HEK293 (cell line): ENCODE measurements around the gene ATP8B1.

Source experiments
- CTCF ChIP-seq: fragments of 450-650 bp; formaldehyde crosslinking; IDR thresholded peaks from 2 replicates; pipeline ENCODE4 v1.5.1; 2016; ENCODE audit warnings: missing biosample characterization, missing genetic modification characterization
- MYNN ChIP-seq: fragments of 450-650 bp; formaldehyde crosslinking; IDR thresholded peaks from 2 replicates; pipeline ENCODE4 v1.5.1; 2016; ENCODE audit warnings: missing biosample characterization, missing genetic modification characterization, borderline replicate concordance
- TSHZ1 ChIP-seq: fragments of 450-650 bp; formaldehyde crosslinking; IDR thresholded peaks from 2 replicates; pipeline ENCODE4 v1.5.1; 2016; ENCODE audit warnings: missing biosample characterization, missing genetic modification characterization, borderline replicate concordance
- ZNF169 ChIP-seq: fragments of 450-650 bp; formaldehyde crosslinking; IDR thresholded peaks from 2 replicates; pipeline ENCODE4 v1.5.1; 2016; ENCODE audit warnings: missing biosample characterization, missing genetic modification characterization
- ZNF223 ChIP-seq: fragments of 450-650 bp; formaldehyde crosslinking; IDR thresholded peaks from 2 replicates; pipeline ENCODE4 v1.5.1; 2016; ENCODE audit warnings: missing biosample characterization, missing genetic modification characterization
- ZNF23 ChIP-seq: fragments of 450-650 bp; formaldehyde crosslinking; IDR thresholded peaks from 2 replicates; pipeline ENCODE4 v1.5.1; 2016; ENCODE audit warnings: missing biosample characterization, missing genetic modification characterization, borderline replicate concordance
- ZNF274 ChIP-seq, 2 experiments: fragments of 200-500 bp in 1 of 2; fragments of 450-650 bp in 1 of 2; sonication (Bioruptor generic) in 1 of 2; formaldehyde crosslinking in 1 of 2; IDR thresholded peaks; 2 replicates each; pipeline versions ENCODE4 v1.5.1 to v1.6.1; 2014 to 2016; ENCODE audit warnings: borderline replicate concordance in 1 of 2, inconsistent platforms in 1 of 2, low read length in 1 of 2, missing biosample characterization in 1 of 2, missing genetic modification characterization in 1 of 2
- ZNF341 ChIP-seq: fragments of 450-650 bp; formaldehyde crosslinking; IDR thresholded peaks from 2 replicates; pipeline ENCODE4; 2016; ENCODE audit warnings: low read depth, missing biosample characterization, missing genetic modification characterization
- ZNF350 ChIP-seq: fragments of 450-650 bp; formaldehyde crosslinking; IDR thresholded peaks from 2 replicates; pipeline ENCODE4 v1.5.0; 2017; ENCODE audit warnings: missing biosample characterization, mild to moderate bottlenecking, missing genetic modification characterization
- ZNF433 ChIP-seq: fragments of 450-650 bp; formaldehyde crosslinking; IDR thresholded peaks from 2 replicates; pipeline ENCODE4 v1.5.1; 2016; ENCODE audit warnings: missing biosample characterization, missing genetic modification characterization, low read depth
- ZNF521 ChIP-seq: fragments of 450-650 bp; formaldehyde crosslinking; IDR thresholded peaks from 2 replicates; pipeline ENCODE4 v1.5.1; 2017; ENCODE audit warnings: missing biosample characterization, mild to moderate bottlenecking, missing genetic modification characterization
- ZNF580 ChIP-seq: fragments of 450-650 bp; formaldehyde crosslinking; IDR thresholded peaks from 2 replicates; pipeline ENCODE4 v1.5.1; 2016; ENCODE audit warnings: missing biosample characterization, missing genetic modification characterization
- ZNF585B ChIP-seq: fragments of 450-650 bp; formaldehyde crosslinking; IDR thresholded peaks from 2 replicates; pipeline ENCODE4 v1.5.1; 2016; ENCODE audit warnings: missing biosample characterization, missing genetic modification characterization
- ZNF777 ChIP-seq: fragments of 450-650 bp; formaldehyde crosslinking; IDR thresholded peaks from 2 replicates; pipeline ENCODE4 v1.5.1; 2017; ENCODE audit warnings: missing biosample characterization, missing genetic modification characterization, borderline replicate concordance

- TF ChIP-seq ZNF585B (tag by site-specific recombination) (no peak), ZNF521 (tag by site-specific recombination) (no peak), CTCF (no peak), TSHZ1 (tag by site-specific recombination) (no peak), ZNF223 (tag by site-specific recombination) (no peak), MYNN (tag by site-specific recombination) (no peak), ZNF777 (tag by site-specific recombination) (no peak), ZNF274 (IDR thresholded peaks at IDR 0.05; ENCODE audit: low read length) (no peak), ZNF274 (tag by site-specific recombination; IDR thresholded peaks at IDR 0.05; ENCODE audit: borderline replicate concordance) (no peak), ZNF23 (tag by site-specific recombination) (no peak), ZNF341 (tag by site-specific recombination) (no peak), ZNF580 (tag by site-specific recombination) (no peak), ZNF433 (tag by site-specific recombination) (no peak), ZNF169 (tag by site-specific recombination) (no peak), ZNF350 (tag by site-specific recombination) (no peak)
Observed at GRCh38 chr18:57832730-57833129, 29.6 kb upstream of the ATP8B1 start.
